GM23248 (cell line): Measurements from ENCODE around the gene LRGUK. TPM values are rescaled to one million over a fixed set of nuclear protein-coding genes. Genes with fewer than 3 reads are reported as not detected.

Experiments used
- DNase-seq: peaks from one replicate; pipeline ENCODE4 v3.0.0-alpha.2; 2015
- H2AFZ ChIP-seq: fragments of 200-600 bp; sonication (generic); 2 replicates; pipeline ENCODE4 v1.6.1; 2016; ENCODE audit warnings: antibody characterized with exemption
- H3F3A ChIP-seq: fragments of 200-600 bp; sonication (generic); 2 replicates; pipeline ENCODE4 v1.6.1; 2016; ENCODE audit warnings: mild to moderate bottlenecking, antibody characterized with exemption, mixed run types; ENCODE audit not compliant: insufficient read depth
- H3K27ac ChIP-seq: fragments of 200-600 bp; sonication (generic); 2 replicates; pipeline ENCODE4 v1.5.1; 2016; ENCODE audit warnings: mild to moderate bottlenecking
- H3K27me3 ChIP-seq: fragments of 200-600 bp; sonication (generic); replicated peaks from 2 replicates; pipeline ENCODE4 v1.6.1; 2016; ENCODE audit warnings: mild to moderate bottlenecking; ENCODE audit not compliant: insufficient read depth
- H3K36me3 ChIP-seq: fragments of 200-600 bp; sonication (generic); 2 replicates; pipeline ENCODE4 v1.6.1; 2016; ENCODE audit warnings: low read depth, mild to moderate bottlenecking
- H3K4me1 ChIP-seq: fragments of 200-600 bp; sonication (generic); 2 replicates; pipeline ENCODE4 v1.6.1; 2016; ENCODE audit warnings: mild to moderate bottlenecking; ENCODE audit not compliant: insufficient read depth
- H3K4me2 ChIP-seq: fragments of 200-600 bp; sonication (generic); one replicate; pipeline ENCODE4 v1.6.1; 2016; ENCODE audit warnings: mild to moderate bottlenecking; ENCODE audit not compliant: unreplicated experiment
- H3K4me3 ChIP-seq: fragments of 200-600 bp; sonication (generic); 2 replicates; pipeline ENCODE4 v1.5.1; 2016; ENCODE audit warnings: mild to moderate bottlenecking
- H3K79me2 ChIP-seq: fragments of 200-600 bp; sonication (generic); 2 replicates; pipeline ENCODE4 v1.6.1; 2016; ENCODE audit warnings: mild to moderate bottlenecking; ENCODE audit not compliant: insufficient read depth
- H3K9ac ChIP-seq: fragments of 200-600 bp; sonication (generic); 2 replicates; pipeline ENCODE4 v1.6.1; 2016; ENCODE audit warnings: mild to moderate bottlenecking
- H3K9me2 ChIP-seq: fragments of 200-600 bp; sonication (generic); 2 replicates; pipeline ENCODE4 v1.6.1; 2016; ENCODE audit warnings: mixed run types, mild to moderate bottlenecking, moderate library complexity; ENCODE audit not compliant: insufficient read depth
- H3K9me3 ChIP-seq: fragments of 200-600 bp; sonication (generic); one replicate; pipeline ENCODE4 v1.6.1; 2017; ENCODE audit warnings: low read depth
- H4K20me1 ChIP-seq: fragments of 200-600 bp; sonication (generic); 2 replicates; pipeline ENCODE4 v1.6.0; 2016; ENCODE audit not compliant: insufficient read depth
- EZH2 ChIP-seq: fragments of 200-600 bp; sonication (generic); IDR thresholded peaks from 2 replicates; pipeline ENCODE4 v1.6.1; 2018; ENCODE audit warnings: antibody characterized with exemption, mild to moderate bottlenecking; ENCODE audit not compliant: insufficient read depth, poor library complexity, severe bottlenecking
- EZH2phosphoT487 ChIP-seq: fragments of 200-600 bp; sonication (generic); IDR thresholded peaks from 2 replicates; pipeline ENCODE4 v1.6.1; 2018; ENCODE audit warnings: antibody characterized with exemption, moderate library complexity, mild to moderate bottlenecking, low read depth; ENCODE audit not compliant: insufficient read depth
- WGBS, 2 experiments: methylation state at CpG; one replicate each; pipeline ENCODE4 v1.1.6; 2015 to 2017; ENCODE audit warnings: low lambda C conversion rate in 2 of 2, low coverage in 1 of 2; ENCODE audit errors: missing lambda C conversion rate in 2 of 2; 5-methylcytosine and 5-hydroxymethylcytosine counted together
- in situ Hi-C: fragments of 300-500 bp; cut with MboI; formaldehyde crosslinking; loops from 2 replicates; pipeline ENCODE4 v1.15.0; 2020
- polyA plus RNA-seq: library from polyadenylated mRNA; unstranded; fragments of >200 nt; fragmentation: Nextera tagmentation; extraction: Ambion mirVana; gene quantifications from 2 replicates; pipeline ENCODE4 v1.2.1, GENCODE V29; 2016
- total RNA-seq: library from RNA; depleted of rRNA; stranded (reverse); fragments of >200 nt; shearing (Covaris generic); gene quantifications from 2 replicates; pipeline ENCODE4 v1.2.3, GENCODE V29; 2014

Gene LRGUK
- total and polyA plus RNA-seq, 2 experiments from 2014 or later, result 0.11 TPM; not detected in 1

GRCh38 chr7:134284952-134285351 lies 157.8 kb downstream of the LRGUK start:
- 71 to 84% methylated on average over 3 of the region's 3 CpGs for WGBS, 2 experiments
- no peak overlapping the region for H2AFZ ChIP-seq
- DNase-seq, result no peak
- in situ Hi-C loops, result no loop called here
- peaks cover 12% of the 10 kb centered on the region for H3K4me1 ChIP-seq
- H4K20me1 ChIP-seq, result no peaks in the 10 kb centered on the region
- no peak overlapping the region for H3K27ac ChIP-seq
- TF ChIP-seq EZH2 (no peak), EZH2phosphoT487 (no peak)
- no peaks in the 10 kb centered on the region for H3K36me3 ChIP-seq
- H3K9me3 ChIP-seq, result no peaks in the 10 kb centered on the region
- no peak overlapping the region for H3K9ac ChIP-seq
- H3K79me2 ChIP-seq, result no peaks in the 10 kb centered on the region
- no peak overlapping the region for H3K4me3 ChIP-seq
- H3K4me2 ChIP-seq, result no peak overlapping the region
- H3K27me3 ChIP-seq, result peaks cover under 1% of the 10 kb centered on the region; the same call in 1 of the 2 replicates
- H3K9me2 ChIP-seq, result no peaks in the 10 kb centered on the region
- H3F3A ChIP-seq, result 0 out of 2 replicates have a peak, but pooled peaks cover 5% of the 10 kb centered on the region

- no peaks in the 10 kb centered on the region; the same call in 1 of the 2 replicates for H3K27me3 ChIP-seq
- no peak overlapping the region for H3K4me3 ChIP-seq
- H3K9ac ChIP-seq, result no peak overlapping the region
- TF ChIP-seq EZH2phosphoT487 (no peak), EZH2 (no peak)
- H3K4me2 ChIP-seq, result no peak overlapping the region
- H3K27ac ChIP-seq, result no peak overlapping the region
- H3K9me2 ChIP-seq, result no peaks in the 10 kb centered on the region
- no peak overlapping the region for H2AFZ ChIP-seq
- H3K4me1 ChIP-seq, result peaks cover 21% of the 10 kb centered on the region
- H4K20me1 ChIP-seq, result no peaks in the 10 kb centered on the region
- 0 out of 2 replicates have a peak, but pooled peaks cover 5% of the 10 kb centered on the region for H3F3A ChIP-seq
- H3K36me3 ChIP-seq, result 0 out of 2 replicates have a peak, but pooled peaks cover 5% of the 10 kb centered on the region
- 76 to 77% methylated on average over 12 of the region's 12 CpGs for WGBS, 2 experiments
- no peaks in the 10 kb centered on the region for H3K9me3 ChIP-seq
- in situ Hi-C loops, result no loop called here
- DNase-seq, result no peak
- no peaks in the 10 kb centered on the region for H3K79me2 ChIP-seq
Measured at GRCh38 chr7:134287916-134288659, 160.9 kb downstream of the LRGUK start.

DNA sequence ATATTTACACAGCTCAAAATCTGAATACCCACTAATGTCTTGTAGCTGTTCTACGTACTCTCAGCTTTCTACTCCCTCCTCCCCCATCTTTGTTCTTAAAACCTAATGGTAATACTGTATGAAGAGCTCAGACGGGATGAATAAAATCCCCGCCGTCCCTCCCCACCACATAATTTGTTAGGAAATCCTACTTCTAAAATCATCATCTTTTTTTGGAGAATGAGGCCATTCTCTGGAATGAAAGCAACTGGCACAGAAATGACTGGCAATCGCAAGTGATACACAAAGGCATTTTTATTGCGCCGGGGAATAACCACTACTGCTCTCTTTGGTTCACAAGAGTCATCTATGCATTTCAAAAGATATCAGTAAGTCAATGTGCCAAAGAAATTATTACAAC lies 162.3 kb downstream of the LRGUK start:
- Histone ChIP-seq H3K27ac (no peak overlapping the region), H3F3A (0 out of 2 replicates have a peak, but pooled peaks cover 5% of the 10 kb centered on the region), H3K27me3 (no peaks in the 10 kb centered on the region; the same call in 1 of the 2 replicates), H3K4me2 (peak overlapping the region; percentile 34), H3K9ac (no peak overlapping the region), H3K9me3 (no peaks in the 10 kb centered on the region), H3K4me1 (peaks cover 21% of the 10 kb centered on the region), H4K20me1 (no peaks in the 10 kb centered on the region), H3K36me3 (0 out of 2 replicates have a peak, but pooled peaks cover 5% of the 10 kb centered on the region), H3K9me2 (no peaks in the 10 kb centered on the region), H3K4me3 (peak overlapping the region; percentile 28), H2AFZ (peak overlapping the region; percentile 10; the same call in 1 of the 2 replicates), H3K79me2 (no peaks in the 10 kb centered on the region)
- WGBS, 2 experiments, result 15 to 16% methylated on average over 7 of the region's 7 CpGs
- in situ Hi-C loops, result no loop called here
- no peak for TF ChIP-seq EZH2
- TF ChIP-seq EZH2phosphoT487, result no peak
- DNase-seq, result peak; percentile 70

GRCh38 chr7:134289841-134290240 lies 162.7 kb downstream of the LRGUK start:
- Histone ChIP-seq H3K4me1 (peaks cover 21% of the 10 kb centered on the region), H3K9ac (no peak overlapping the region), H3K9me2 (no peaks in the 10 kb centered on the region), H2AFZ (no peak overlapping the region), H3K79me2 (no peaks in the 10 kb centered on the region), H3K4me3 (peak overlapping the region; percentile 28), H3K27ac (no peak overlapping the region), H3K9me3 (no peaks in the 10 kb centered on the region), H4K20me1 (no peaks in the 10 kb centered on the region), H3K27me3 (no peaks in the 10 kb centered on the region; the same call in 1 of the 2 replicates), H3K4me2 (peak overlapping the region; percentile 34), H3K36me3 (0 out of 2 replicates have a peak, but pooled peaks cover 5% of the 10 kb centered on the region), H3F3A (0 out of 2 replicates have a peak, but pooled peaks cover 5% of the 10 kb centered on the region)
- DNase-seq, result peak; percentile 9
- 25 to 33% methylated on average over 2 of the region's 2 CpGs for WGBS, 2 experiments
- TF ChIP-seq EZH2 (no peak), EZH2phosphoT487 (no peak)
- in situ Hi-C loops, result no loop called here
